RWPE2 (cell line): Measurements from ENCODE around the gene RABL3.
A peak's percentile ranks its signal among the peaks of the same experiment; 100 is the strongest.
"Not testable (repeated sequence)": the region's sequence is repeated elsewhere in the genome, so short reads cannot be mapped to it uniquely, and the experiment has no call there.

Experiments used
- ATAC-seq: fragments of 200-7000 bp; cut with Tn5 transposase; 3 replicates; pipeline ENCODE4 v1.9.1; 2021; ENCODE audit warnings: low read depth
- DNase-seq: peaks from one replicate; pipeline ENCODE4 v3.0.0-alpha.2; 2020; ENCODE audit warnings: low spot score
- H3K27ac ChIP-seq: fragments of 450-650 bp; 2 replicates; pipeline ENCODE4 v1.5.1; 2017; ENCODE audit warnings: mild to moderate bottlenecking; ENCODE audit not compliant: poor library complexity, severe bottlenecking
- H3K27me3 ChIP-seq: fragments of 250-450 bp; sonication (Bioruptor Pico); 2 replicates; pipeline ENCODE4 v1.5.1; 2021; ENCODE audit warnings: mild to moderate bottlenecking, moderate library complexity; ENCODE audit not compliant: insufficient read depth, poor library complexity, severe bottlenecking
- H3K36me3 ChIP-seq: fragments of 250-450 bp; sonication (Bioruptor Pico); 2 replicates; pipeline ENCODE4 v1.5.1; 2020; ENCODE audit warnings: low read depth, mild to moderate bottlenecking, moderate library complexity
- H3K4me1 ChIP-seq: fragments of 250-450 bp; sonication (Bioruptor Pico); 2 replicates; pipeline ENCODE4 v1.5.1; 2021; ENCODE audit warnings: mild to moderate bottlenecking, moderate library complexity; ENCODE audit not compliant: insufficient read depth, poor library complexity, severe bottlenecking
- H3K4me3 ChIP-seq: fragments of 250-450 bp; sonication (Bioruptor Pico); 2 replicates; pipeline ENCODE4 v1.5.1; 2021; ENCODE audit warnings: mild to moderate bottlenecking, moderate library complexity; ENCODE audit not compliant: severe bottlenecking
- H3K9me3 ChIP-seq: fragments of 250-450 bp; sonication (Bioruptor Pico); 2 replicates; pipeline ENCODE4 v1.5.1; 2021; ENCODE audit warnings: mild to moderate bottlenecking, moderate library complexity; ENCODE audit not compliant: severe bottlenecking
- CTCF ChIP-seq: fragments of 450-650 bp; IDR thresholded peaks from one replicate; pipeline ENCODE4 v1.5.1; 2017; ENCODE audit warnings: mild to moderate bottlenecking, moderate library complexity; ENCODE audit not compliant: poor library complexity, severe bottlenecking

RABL3 gene

GRCh38 chr3:120678331-120678947 is 63.9 kb downstream of the RABL3 start:
- H3K27me3 ChIP-seq, result no peaks in the 10 kb centered on the region
- peak; percentile 66 for ATAC-seq

DNA sequence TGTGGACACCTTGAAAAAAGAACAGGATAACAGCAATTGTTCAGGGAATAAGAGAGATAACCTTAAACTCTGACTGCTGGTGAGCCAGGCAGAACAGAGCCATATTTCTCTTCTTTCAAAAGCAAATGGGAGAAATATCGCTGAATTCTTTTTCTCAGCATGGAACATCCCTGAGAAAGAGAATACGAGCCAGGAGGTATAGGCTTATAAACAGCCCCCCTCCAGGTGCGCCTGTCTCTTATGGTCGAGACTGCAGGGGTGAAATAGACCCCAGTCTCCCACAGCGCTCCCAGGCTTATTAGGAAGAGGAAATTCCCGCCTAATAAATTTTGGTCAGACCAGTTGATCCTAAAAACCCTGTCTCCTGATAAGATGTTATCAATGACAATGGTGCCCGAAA is 65.1 kb downstream of the RABL3 start:
- not testable (repeated sequence) for H3K4me3 ChIP-seq, DNase-seq, H3K4me1 ChIP-seq, H3K27me3 ChIP-seq, ATAC-seq, H3K9me3 ChIP-seq, H3K27ac ChIP-seq, H3K36me3 ChIP-seq

More at GRCh38 chr3:120678331-120678947, 63.9 kb downstream of the RABL3 start:
- no peaks in the 10 kb centered on the region for H3K9me3 ChIP-seq
- TF ChIP-seq CTCF, result no peak
- no peaks in the 10 kb centered on the region for H3K36me3 ChIP-seq
- peaks cover 7% of the 10 kb centered on the region for H3K4me1 ChIP-seq
- no peak overlapping the region for H3K27ac ChIP-seq
- DNase-seq, result no peak
- no peak overlapping the region for H3K4me3 ChIP-seq

DNA sequence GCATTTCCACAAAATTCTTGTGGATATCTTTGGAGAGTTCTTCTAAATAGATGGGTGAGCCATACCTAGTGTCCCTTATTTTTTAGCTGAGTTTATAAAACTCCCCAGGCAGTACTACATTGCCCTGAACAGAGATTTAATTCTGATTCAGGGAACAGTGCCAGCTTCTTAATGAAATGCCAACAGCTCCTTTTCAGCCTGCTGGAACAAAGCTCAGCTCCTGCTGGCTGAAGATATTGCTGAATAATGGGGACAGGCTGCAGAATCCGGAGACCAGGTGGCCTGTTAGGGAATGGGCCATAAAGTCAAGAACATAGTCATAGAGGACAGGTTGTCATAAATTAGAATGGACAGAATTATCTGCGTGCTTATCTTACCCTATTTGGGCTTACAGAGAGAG is 69.2 kb downstream of the RABL3 start:
- ATAC-seq, result no peak
- DNase-seq, result no peak
- TF ChIP-seq CTCF, result no peak
- Histone ChIP-seq H3K27me3 (no peaks in the 10 kb centered on the region), H3K36me3 (no peaks in the 10 kb centered on the region), H3K4me1 (peaks cover under 1% of the 10 kb centered on the region), H3K27ac (no peak overlapping the region), H3K4me3 (no peak overlapping the region), H3K9me3 (no peaks in the 10 kb centered on the region)

DNA sequence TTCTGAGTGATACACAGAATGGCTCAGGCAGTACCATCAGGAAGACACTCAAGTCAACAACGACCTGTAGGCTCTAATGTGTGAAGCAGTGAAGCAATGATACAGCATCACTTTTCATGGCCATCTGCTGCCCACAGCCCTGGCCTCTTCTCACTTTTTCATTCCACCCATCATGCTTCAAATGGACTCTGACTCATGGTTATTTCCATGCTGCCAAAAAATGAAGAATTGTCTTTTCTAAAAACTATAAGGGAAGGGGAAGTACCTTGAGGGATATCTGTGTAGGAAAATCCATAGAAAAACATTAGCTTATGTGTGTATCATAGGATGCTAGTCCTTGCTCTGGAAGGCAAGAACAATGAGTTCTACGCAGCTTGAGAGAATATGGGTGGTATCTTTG is 71.7 kb downstream of the RABL3 start:
- no peaks in the 10 kb centered on the region for H3K9me3 ChIP-seq
- H3K27ac ChIP-seq, result no peak overlapping the region
- H3K4me3 ChIP-seq, result no peak overlapping the region
- DNase-seq (no peak), ATAC-seq (no peak)
- no peaks in the 10 kb centered on the region for H3K36me3 ChIP-seq
- H3K27me3 ChIP-seq, result no peaks in the 10 kb centered on the region
- no peak for TF ChIP-seq CTCF
- no peaks in the 10 kb centered on the region for H3K4me1 ChIP-seq

DNA sequence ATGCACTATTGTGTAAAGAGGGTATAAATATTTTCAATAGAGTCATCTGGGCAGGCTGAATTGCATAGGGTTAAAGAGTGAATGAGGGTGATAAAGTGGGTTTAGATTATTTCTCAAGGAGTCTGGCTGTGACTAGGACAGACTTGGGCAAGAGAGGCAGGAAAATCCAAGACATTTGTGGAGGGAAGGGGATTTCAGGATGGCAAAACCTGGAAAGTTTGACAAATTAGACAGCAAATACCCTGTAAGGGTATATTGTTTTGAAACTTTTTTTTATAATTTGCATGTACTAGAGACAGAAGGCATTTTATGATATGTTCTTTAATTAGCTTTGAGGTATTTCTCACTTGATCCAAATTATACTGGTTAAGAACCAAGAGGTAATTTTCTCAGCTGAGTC is 77.4 kb downstream of the RABL3 start:
- no peak for TF ChIP-seq CTCF
- Histone ChIP-seq H3K4me3 (no peak overlapping the region), H3K36me3 (no peaks in the 10 kb centered on the region), H3K9me3 (no peaks in the 10 kb centered on the region), H3K27me3 (no peaks in the 10 kb centered on the region), H3K27ac (no peak overlapping the region), H3K4me1 (no peaks in the 10 kb centered on the region)
- DNase-seq (no peak), ATAC-seq (no peak)
